Measurements from ENCODE around the gene NLGN4X. TPM values are rescaled to one million over a fixed set of nuclear protein-coding genes. Genes with fewer than 3 reads are reported as not detected.

The NLGN4X gene
- total and polyA plus RNA-seq, 2 donors from 2014 or later: 0.41 to 5.6 TPM

GRCh38 chrX:6257025-6257424 is 28.4 kb upstream of the NLGN4X start:
- Histone ChIP-seq H3K27ac (ENCODE audit: low read depth in 2 of 2, low read length in 2 of 2) (no peak overlapping the region), H3K9me3 (ENCODE audit: control insufficient read depth in 2 of 3, insufficient read depth in 1 of 3, low read length in 3 of 3) (no peaks in the 10 kb centered on the region), H3K4me1 (ENCODE audit: control insufficient read depth in 2 of 3, insufficient read depth in 2 of 3, low read depth in 1 of 3, low read length in 3 of 3) (no peaks in the 10 kb centered on the region), H3K4me3 (ENCODE audit: low read length in 3 of 3) (no peak overlapping the region), H3K36me3 (ENCODE audit: control insufficient read depth in 2 of 3, insufficient read depth in 3 of 3, low read length in 3 of 3) (no peaks in the 10 kb centered on the region), H3K9ac (ENCODE audit: low read length in 3 of 3) (no peak overlapping the region), H3K27me3 (ENCODE audit: control insufficient read depth, insufficient read depth, low read length) (no peaks in the 10 kb centered on the region)
- FAIRE-seq (no peak), DNase-seq (no peak)
- TF ChIP-seq CTCF (IDR thresholded peaks at IDR 0.05; ENCODE audit: borderline replicate concordance, extremely low read depth, insufficient read depth): no peak
- intact Hi-C loops (cut with DNase I): no loop called here

- intact Hi-C loops (cut with DNase I): no loop called here
- Histone ChIP-seq H3K9ac (ENCODE audit: low read length in 3 of 3) (no peak overlapping the region), H3K9me3 (ENCODE audit: control insufficient read depth in 2 of 3, insufficient read depth in 1 of 3, low read length in 3 of 3) (no peaks in the 10 kb centered on the region), H3K27ac (ENCODE audit: low read depth in 2 of 2, low read length in 2 of 2) (no peak overlapping the region), H3K4me3 (ENCODE audit: low read length in 3 of 3) (no peak overlapping the region), H3K27me3 (ENCODE audit: control insufficient read depth, insufficient read depth, low read length) (no peaks in the 10 kb centered on the region), H3K4me1 (ENCODE audit: control insufficient read depth in 2 of 3, insufficient read depth in 2 of 3, low read depth in 1 of 3, low read length in 3 of 3) (no peaks in the 10 kb centered on the region), H3K36me3 (ENCODE audit: control insufficient read depth in 2 of 3, insufficient read depth in 3 of 3, low read length in 3 of 3) (no peaks in the 10 kb centered on the region)
- no peak for DNase-seq
- FAIRE-seq: no peak
- TF ChIP-seq CTCF (IDR thresholded peaks at IDR 0.05; ENCODE audit: borderline replicate concordance, extremely low read depth, insufficient read depth): no peak
Measured at GRCh38 chrX:6244666-6245065, 16.0 kb upstream of the NLGN4X start.

GRCh38 chrX:6238576-6238975 is 9.9 kb upstream of the NLGN4X start:
- H3K36me3 ChIP-seq (ENCODE audit: control insufficient read depth in 2 of 3, insufficient read depth in 3 of 3, low read length in 3 of 3): no peaks in the 10 kb centered on the region
- H3K9ac ChIP-seq (ENCODE audit: low read length in 3 of 3): no peak overlapping the region
- DNase-seq (no peak), FAIRE-seq (no peak)
- intact Hi-C loops (cut with DNase I): no loop called here
- no peak for TF ChIP-seq CTCF (IDR thresholded peaks at IDR 0.05; ENCODE audit: borderline replicate concordance, extremely low read depth, insufficient read depth)
- H3K9me3 ChIP-seq (ENCODE audit: control insufficient read depth in 2 of 3, insufficient read depth in 1 of 3, low read length in 3 of 3): no peaks in the 10 kb centered on the region
- no peaks in the 10 kb centered on the region for H3K27me3 ChIP-seq (ENCODE audit: control insufficient read depth, insufficient read depth, low read length)
- H3K4me3 ChIP-seq (ENCODE audit: low read length in 3 of 3): no peak overlapping the region
- H3K27ac ChIP-seq (ENCODE audit: low read depth in 2 of 2, low read length in 2 of 2): no peak overlapping the region
- no peaks in the 10 kb centered on the region for H3K4me1 ChIP-seq (ENCODE audit: control insufficient read depth in 2 of 3, insufficient read depth in 2 of 3, low read depth in 1 of 3, low read length in 3 of 3)

- no peaks in the 10 kb centered on the region for H3K9me3 ChIP-seq (ENCODE audit: control insufficient read depth in 2 of 3, insufficient read depth in 1 of 3, low read length in 3 of 3)
- H3K27ac ChIP-seq (ENCODE audit: low read depth in 2 of 2, low read length in 2 of 2): no peak overlapping the region
- intact Hi-C loops (cut with DNase I): no loop called here
- DNase-seq (peak in 1 of 5 donors; percentile 4), FAIRE-seq (no peak)
- TF ChIP-seq CTCF (IDR thresholded peaks at IDR 0.05; ENCODE audit: borderline replicate concordance, extremely low read depth, insufficient read depth): no peak
- no peak overlapping the region for H3K9ac ChIP-seq (ENCODE audit: low read length in 3 of 3)
- no peaks in the 10 kb centered on the region for H3K27me3 ChIP-seq (ENCODE audit: control insufficient read depth, insufficient read depth, low read length)
- H3K4me1 ChIP-seq (ENCODE audit: control insufficient read depth in 2 of 3, insufficient read depth in 2 of 3, low read depth in 1 of 3, low read length in 3 of 3): no peaks in the 10 kb centered on the region
- no peak overlapping the region for H3K4me3 ChIP-seq (ENCODE audit: low read length in 3 of 3)
- no peaks in the 10 kb centered on the region for H3K36me3 ChIP-seq (ENCODE audit: control insufficient read depth in 2 of 3, insufficient read depth in 3 of 3, low read length in 3 of 3)
Measured at GRCh38 chrX:6227935-6228334, 732 bp downstream of the NLGN4X start.

Data from kidney (tissue), 14 donors.